HL-60 (cell line): ENCODE measurements around the gene CEP112.

Experiments
- DNase-seq, 2 experiments: peaks; one replicate each; pipeline ENCODE4 v3.0.0-alpha.2; 2010 to 2020; ENCODE audit warnings: low read depth in 1 of 2, low spot score in 1 of 2
- H3K27ac ChIP-seq: fragments of 250-450 bp; sonication (Bioruptor Pico); replicated peaks from 2 replicates; pipeline ENCODE4 v1.5.1; 2020; ENCODE audit warnings: mild to moderate bottlenecking, moderate library complexity
- H3K27me3 ChIP-seq: fragments of 250-450 bp; sonication (Bioruptor Pico); 2 replicates; pipeline ENCODE4 v1.5.1; 2021; ENCODE audit warnings: mild to moderate bottlenecking, moderate library complexity; ENCODE audit not compliant: insufficient read depth, poor library complexity, severe bottlenecking
- H3K4me3 ChIP-seq: replicated peaks from 2 replicates; pipeline ENCODE4 v1.5.1; 2011; ENCODE audit warnings: mild to moderate bottlenecking, control low read depth, low read length; ENCODE audit not compliant: insufficient read depth
- CTCF ChIP-seq: IDR thresholded peaks from one replicate; pipeline ENCODE4 v1.5.1; 2011; ENCODE audit warnings: low read length, control low read depth, inconsistent platforms; ENCODE audit not compliant: insufficient read depth
- GABPA ChIP-seq: IDR thresholded peaks from 2 replicates; pipeline ENCODE4 v1.6.1; 2012; ENCODE audit warnings: low read depth
- POLR2AphosphoS5 ChIP-seq: IDR thresholded peaks from 2 replicates; pipeline ENCODE4 v1.6.1; 2012; ENCODE audit warnings: low read depth
- REST ChIP-seq: IDR thresholded peaks from 2 replicates; pipeline ENCODE4 v1.6.1; 2012; ENCODE audit warnings: low read depth; ENCODE audit not compliant: insufficient replicate concordance
- SPI1 ChIP-seq: IDR thresholded peaks from 2 replicates; pipeline ENCODE4 v1.6.1; 2012; ENCODE audit warnings: low read depth, mild to moderate bottlenecking, borderline replicate concordance

The CEP112 gene

GRCh38 chr17:65763786-65764185, 428.1 kb downstream of the CEP112 start:
- H3K27me3 ChIP-seq, result no peaks in the 10 kb centered on the region
- no peak overlapping the region for H3K27ac ChIP-seq
- no peak for DNase-seq
- no peak for TF ChIP-seq SPI1
- TF ChIP-seq POLR2AphosphoS5, result no peak
- no peak for TF ChIP-seq REST
- no peak for TF ChIP-seq CTCF
- no peak for TF ChIP-seq GABPA
- H3K4me3 ChIP-seq, result no peak overlapping the region

- DNase-seq, result no peak
- Histone ChIP-seq H3K27me3 (no peaks in the 10 kb centered on the region), H3K27ac (no peak overlapping the region), H3K4me3 (no peak overlapping the region)
- no peak for TF ChIP-seq CTCF
- no peak for TF ChIP-seq GABPA
- TF ChIP-seq REST, result no peak
- TF ChIP-seq POLR2AphosphoS5, result no peak
- TF ChIP-seq SPI1, result no peak
Measured at GRCh38 chr17:65762973-65763372, 429.0 kb downstream of the CEP112 start.

GRCh38 chr17:65759532-65759931, 432.4 kb downstream of the CEP112 start:
- H3K27ac ChIP-seq, result no peak overlapping the region
- no peak for DNase-seq
- TF ChIP-seq SPI1, result no peak
- TF ChIP-seq REST, result no peak
- no peak for TF ChIP-seq GABPA
- TF ChIP-seq POLR2AphosphoS5, result no peak
- TF ChIP-seq CTCF, result no peak
- no peaks in the 10 kb centered on the region for H3K27me3 ChIP-seq
- no peak overlapping the region for H3K4me3 ChIP-seq
